NK-92 treated with Interleukin-12 subunit alpha and Interleukin-12 subunit beta, amount 100 ng/mL, for 24 hours (cell line): Measurements from ENCODE around the gene RFWD3.
"Not testable (repeated sequence)": the region's sequence is repeated elsewhere in the genome, so short reads cannot be mapped to it uniquely, and the experiment has no call there.

Source experiments
- DNase-seq: peaks from one replicate; lab custom pipeline; 2025; lab: John Stamatoyannopoulos, UW

Gene RFWD3

GRCh38 chr16:74667255-74667700 is 601 bp upstream of the RFWD3 start:
- DNase-seq, result peak; percentile 3

DNA sequence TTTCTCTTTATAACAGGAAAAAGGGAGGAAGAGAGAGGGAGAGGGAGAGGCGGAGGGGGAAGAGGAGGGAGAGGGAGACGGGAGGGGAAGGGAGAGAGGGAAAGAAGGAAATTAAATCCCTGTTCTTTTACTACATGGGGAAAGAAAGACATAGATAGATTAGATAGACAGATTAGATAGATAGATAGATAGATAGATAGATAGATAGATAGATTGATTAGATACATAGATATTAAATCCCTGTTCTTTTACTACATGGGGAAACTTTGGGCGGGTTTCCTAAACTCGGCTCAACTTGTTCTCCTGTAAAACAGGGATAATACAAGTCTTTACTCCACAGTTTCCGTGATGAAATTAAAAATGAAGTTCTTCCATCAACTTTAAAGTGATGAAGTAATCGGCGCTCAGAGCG is 661 bp downstream of the RFWD3 start:
- DNase-seq, result no peak

GRCh38 chr16:74661064-74661463 is 5.6 kb downstream of the RFWD3 start:
- no peak for DNase-seq

DNA sequence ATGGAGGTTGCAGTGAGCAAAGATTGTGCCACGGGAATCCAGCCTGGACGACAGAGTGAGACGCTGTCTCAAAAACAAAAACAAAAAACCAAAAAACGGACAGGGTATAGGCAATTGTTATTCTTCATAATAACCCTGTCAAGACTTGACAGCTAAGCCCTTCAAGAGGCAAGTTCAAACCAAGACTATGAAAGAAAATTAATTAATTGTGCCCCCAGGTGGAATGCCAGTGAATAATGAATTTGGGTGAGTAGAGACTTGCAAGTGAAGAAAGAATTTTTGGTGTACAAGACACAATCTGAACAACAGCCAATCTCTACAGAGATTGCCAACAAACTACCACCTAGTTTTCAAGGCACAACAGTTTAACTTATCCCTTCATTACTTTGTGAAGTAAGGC is 6.3 kb downstream of the RFWD3 start:
- DNase-seq, result no peak

DNA sequence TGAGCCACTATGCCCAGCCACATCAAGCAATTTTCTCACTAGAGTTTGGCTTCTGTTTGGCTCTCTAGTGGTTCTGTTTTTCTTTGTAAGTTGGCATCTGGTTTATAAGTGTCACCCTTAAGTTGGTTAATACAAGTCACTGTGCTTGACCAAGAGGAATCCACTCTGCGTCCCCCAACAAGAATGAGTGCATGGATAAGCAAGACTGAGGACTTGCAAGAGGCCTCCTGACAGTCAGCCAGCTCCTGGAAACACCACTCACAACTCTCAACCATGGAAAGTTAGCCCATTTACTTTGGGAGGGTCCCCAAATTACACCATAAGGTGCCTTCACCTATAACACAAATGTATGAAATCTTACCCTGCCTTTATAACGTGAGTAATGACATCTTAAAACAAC is 7.6 kb downstream of the RFWD3 start:
- no peak for DNase-seq

DNA sequence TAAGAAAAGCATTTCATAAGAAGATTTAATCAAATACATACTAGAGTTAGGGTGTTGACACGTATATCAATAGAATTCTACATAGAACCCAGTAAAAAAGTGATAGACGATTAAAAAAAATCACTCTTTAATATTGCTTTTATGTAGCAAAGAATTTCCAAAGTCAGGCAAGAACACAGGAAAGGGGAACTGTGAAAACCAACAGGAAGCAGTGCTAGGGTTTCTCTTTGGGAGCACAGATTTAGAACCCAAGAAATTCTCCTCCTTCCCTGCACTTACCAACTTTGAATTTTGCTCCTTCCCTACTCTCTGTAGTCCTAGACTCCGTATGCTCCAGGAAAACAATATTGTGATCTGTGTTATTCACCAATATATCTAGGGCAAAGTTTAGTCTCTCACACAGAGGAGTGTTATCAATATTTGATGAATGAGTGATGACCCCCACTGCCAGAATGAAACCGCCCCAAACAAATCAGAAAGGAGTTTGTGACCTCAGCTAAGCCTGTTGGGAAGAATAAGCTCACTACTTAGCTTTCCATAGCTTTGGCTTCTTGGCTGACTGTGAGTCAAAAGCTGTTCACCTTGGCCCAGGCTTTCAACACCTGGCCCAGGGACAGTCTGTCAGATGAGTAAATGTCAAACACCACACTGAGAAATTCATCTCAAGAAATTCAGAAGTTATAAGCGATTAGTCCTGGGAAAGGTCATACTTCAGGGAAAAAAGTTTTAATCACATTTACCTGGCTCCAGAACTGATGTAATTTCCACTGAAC is 8.6 kb downstream of the RFWD3 start:
- no peak for DNase-seq

DNA sequence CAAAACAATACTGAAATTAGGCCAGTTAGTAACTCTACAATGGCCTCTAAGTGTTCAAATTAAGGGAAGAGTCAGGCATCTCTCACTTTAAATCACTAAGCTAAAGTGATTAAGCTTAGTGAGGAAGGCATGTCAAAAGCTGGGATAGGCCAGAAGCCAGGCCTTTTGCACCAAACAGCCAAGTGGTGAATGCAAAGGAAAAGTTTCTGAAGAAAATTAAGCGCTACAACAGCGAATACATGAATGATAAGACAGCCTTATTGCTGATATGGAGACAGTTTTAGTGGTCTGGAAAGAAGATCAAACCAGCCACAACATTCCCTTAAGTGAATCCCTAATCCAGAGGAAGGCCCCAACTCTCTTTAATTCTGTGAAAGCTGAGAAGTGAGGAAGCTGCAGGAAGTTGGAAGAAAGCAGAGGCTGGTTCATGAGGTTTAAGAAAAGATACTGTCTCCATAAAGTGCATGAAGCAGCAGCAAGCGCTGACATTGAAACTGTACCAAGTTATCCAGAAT is 12.1 kb downstream of the RFWD3 start:
- no peak for DNase-seq

- DNase-seq, result not testable (repeated sequence)
Observed at GRCh38 chr16:74652883-74653282, 13.8 kb downstream of the RFWD3 start.

GRCh38 chr16:74652249-74652648 is 14.4 kb downstream of the RFWD3 start:
- no peak for DNase-seq

DNA sequence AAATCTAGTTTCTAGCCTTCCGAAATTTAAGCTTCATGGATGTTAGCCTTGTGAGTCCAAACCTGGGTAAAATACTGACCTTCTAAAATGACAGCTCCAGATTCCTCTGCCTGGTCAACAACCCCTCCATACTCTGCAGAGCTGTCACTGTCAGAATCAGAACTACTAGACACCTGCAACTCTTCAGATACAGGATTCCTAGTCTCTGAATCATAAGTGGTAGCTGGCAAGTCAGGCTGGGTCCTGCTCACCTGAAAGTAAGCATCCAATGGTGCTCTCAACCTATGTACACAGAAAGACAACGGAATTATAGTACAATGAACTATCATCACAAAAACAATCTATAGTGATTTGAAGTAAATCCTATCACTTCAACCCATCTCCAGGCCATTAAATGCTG is 14.8 kb downstream of the RFWD3 start:
- no peak for DNase-seq

GRCh38 chr16:74650966-74651567 is 15.6 kb downstream of the RFWD3 start:
- DNase-seq, result no peak

- no peak for DNase-seq
Observed at GRCh38 chr16:74649839-74650504, 16.7 kb downstream of the RFWD3 start.

- no peak for DNase-seq
Observed at GRCh38 chr16:74641969-74642368, 24.7 kb downstream of the RFWD3 start.

DNA sequence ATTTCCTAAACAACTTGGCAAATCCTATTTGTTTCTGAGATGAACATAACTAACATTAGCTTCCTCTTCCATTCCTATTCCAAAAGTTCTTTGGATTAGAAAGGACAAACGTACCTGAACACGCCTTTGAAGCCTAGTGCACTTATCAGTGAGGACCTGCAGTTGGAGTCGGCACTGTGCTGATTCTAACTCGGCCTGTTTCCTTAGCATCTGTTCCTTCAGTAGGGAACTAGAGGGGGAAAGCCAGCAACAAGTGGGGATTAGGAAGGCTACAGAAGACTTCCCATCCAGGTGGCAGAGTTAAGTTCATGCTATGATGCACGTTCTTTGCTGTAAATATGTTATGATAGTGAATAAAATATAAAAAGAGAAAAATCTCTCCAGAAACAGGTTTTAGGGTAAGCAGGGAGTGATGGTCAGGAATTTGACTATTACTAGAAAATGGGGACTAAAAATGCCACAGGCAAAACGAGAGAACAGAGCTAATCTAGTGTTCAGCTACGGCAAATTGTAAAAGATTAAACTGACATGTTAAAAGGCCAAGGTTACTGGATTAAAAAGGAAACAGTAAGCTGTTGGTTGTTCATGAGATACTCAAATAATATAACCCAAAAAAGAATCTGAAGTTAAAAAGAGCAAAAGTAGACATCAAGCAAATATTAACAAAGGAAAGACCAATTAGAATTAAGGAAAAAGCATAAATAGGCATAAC is 28.8 kb downstream of the RFWD3 start:
- DNase-seq, result no peak

GRCh38 chr16:74635303-74635702 is 31.4 kb downstream of the RFWD3 start:
- no peak for DNase-seq

DNA sequence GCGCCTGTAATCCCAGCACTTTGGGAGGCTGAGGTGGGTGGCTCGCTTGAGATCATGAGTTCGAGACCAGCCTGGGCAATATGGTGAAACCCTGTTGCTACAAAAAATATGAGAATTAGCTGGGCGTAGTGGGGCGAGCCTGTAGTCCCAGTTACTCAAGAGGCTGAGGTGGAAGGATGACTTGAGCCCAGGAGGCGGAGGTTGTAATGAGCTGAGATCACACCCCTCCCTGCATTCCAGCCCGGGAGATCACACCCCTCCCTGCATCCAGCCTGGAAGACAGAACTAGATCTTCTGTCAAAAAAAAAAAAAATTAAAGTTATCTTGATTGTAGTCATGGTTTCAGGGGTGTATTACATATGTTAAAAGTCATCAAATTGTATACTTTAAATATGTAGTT is 33.0 kb downstream of the RFWD3 start:
- DNase-seq, result no peak

- DNase-seq, result no peak
Observed at GRCh38 chr16:74627506-74628220, 39.0 kb downstream of the RFWD3 start.

- no peak for DNase-seq
Observed at GRCh38 chr16:74626741-74627416, 39.8 kb downstream of the RFWD3 start.

DNA sequence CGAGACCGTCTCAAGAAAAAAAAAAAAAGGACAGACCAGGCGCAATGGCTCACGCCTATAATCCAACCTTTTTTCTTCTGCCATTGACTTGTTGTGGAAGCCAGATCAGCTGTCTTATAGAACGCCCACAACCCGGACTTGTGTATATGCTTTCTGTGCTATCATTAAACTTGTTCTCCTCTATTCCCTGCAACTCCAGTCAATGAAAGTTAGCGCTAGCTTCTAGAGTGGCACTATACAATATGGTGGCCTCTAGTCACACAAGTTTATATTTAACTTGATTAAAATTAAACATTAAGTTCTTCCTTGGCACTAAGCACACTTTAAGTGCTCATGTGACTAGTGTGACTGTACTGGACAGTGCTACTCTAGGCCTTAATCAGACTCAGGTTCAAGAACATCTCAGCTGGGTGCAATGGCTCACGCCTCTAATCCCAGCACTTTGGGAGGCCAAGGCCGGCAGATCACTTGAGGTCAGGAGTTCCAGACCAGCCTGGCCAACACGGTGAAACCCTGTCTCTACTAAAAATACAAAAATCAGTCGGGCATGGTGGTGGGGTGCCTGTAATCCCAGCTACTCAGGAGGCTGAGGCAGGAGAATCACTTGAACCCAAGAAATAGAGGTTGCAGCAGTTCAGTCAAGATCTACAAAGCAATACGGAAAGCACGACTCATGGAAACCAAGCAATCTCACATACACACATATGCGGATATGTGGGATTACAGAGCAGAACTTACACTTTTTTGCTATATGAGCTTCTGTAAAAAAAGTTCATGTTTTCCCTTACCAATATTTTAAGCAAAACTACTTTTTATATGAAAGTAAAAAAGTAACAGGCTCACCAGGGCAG is 41.0 kb downstream of the RFWD3 start:
- no peak for DNase-seq

GRCh38 chr16:74623839-74624235 is 42.8 kb downstream of the RFWD3 start:
- no peak for DNase-seq
